A549 (cell line): ENCODE data around the gene TFE3. TPM values are rescaled to one million over a fixed set of nuclear protein-coding genes. Genes with fewer than 3 reads are reported as not detected.

Experiments used
- ATAC-seq, 2 experiments: fragments of 200-7000 bp in 1 of 2; fragments of >200 bp in 1 of 2; cut with Nextera tagmentation in 1 of 2; cut with Tn5 transposase in 1 of 2; 3 replicates each; pipeline versions ENCODE4 v1.8.0 to v1.9.1; 2018 to 2020; ENCODE audit warnings: mild to moderate bottlenecking in 1 of 2, moderate library complexity in 1 of 2
- CTCF ChIA-PET: fragments of 300-600 bp; sonication (Branson Sonifier 250); formaldehyde crosslinking; extraction: SDS; loops from one replicate; lab custom pipeline; 2021; ENCODE audit warnings: antibody characterized with exemption, inconsistent platforms; lab: Yijun Ruan, JAX
- POLR2A ChIA-PET: fragments of 350-600 bp; formaldehyde crosslinking; extraction: SDS; loops from one replicate; lab custom pipeline; 2021; ENCODE audit warnings: antibody characterized with exemption, inconsistent platforms; lab: Yijun Ruan, JAX
- DNase-seq, 2 experiments: peaks; one replicate each; pipeline versions ENCODE4 v3.0.0 to v3.0.0-alpha.2; 2011 to 2016; ENCODE audit warnings: low read depth in 1 of 2, low spot score in 1 of 2
- FAIRE-seq: peaks from 2 replicates; lab custom pipeline; 2011; peaks lifted over from hg19 to GRCh38; lab: Jason Lieb, UNC
- H3K27ac ChIP-seq, 2 experiments: fragments of >200 bp; sonication (Bioruptor Twin); formaldehyde crosslinking; 3 replicates each; pipeline ENCODE4 v1.5.1; 2016 to 2017
- H3K4me1 ChIP-seq: fragments of >200 bp; sonication (Bioruptor Twin); formaldehyde crosslinking; 3 replicates; pipeline ENCODE4 v1.6.1; 2016
- H3K4me2 ChIP-seq: fragments of >200 bp; sonication (Bioruptor Twin); formaldehyde crosslinking; 3 replicates; pipeline ENCODE4 v1.6.1; 2016
- H3K4me3 ChIP-seq: fragments of >200 bp; sonication (Bioruptor Twin); formaldehyde crosslinking; 3 replicates; pipeline ENCODE4 v1.5.1; 2016
- H3K9me3 ChIP-seq: fragments of >200 bp; sonication (Bioruptor Twin); formaldehyde crosslinking; 3 replicates; pipeline ENCODE4 v1.6.1; 2016
- BHLHE40 ChIP-seq: IDR thresholded peaks from 2 replicates; pipeline ENCODE4 v1.6.1; 2012; ENCODE audit warnings: low read depth, low read length, inconsistent platforms
- CBX8 ChIP-seq: fragments of 200-600 bp; sonication (generic); IDR thresholded peaks from 2 replicates; pipeline ENCODE4 v1.6.1; 2016
- CEBPB ChIP-seq, 2 experiments: fragments of >200 bp in 1 of 2; sonication (Bioruptor Twin) in 1 of 2; formaldehyde crosslinking in 1 of 2; IDR thresholded peaks; 2 replicates each; pipeline ENCODE4 v1.6.1; 2012 to 2016
- CHD2 ChIP-seq: fragments of 150-350 bp; IDR thresholded peaks from 2 replicates; pipeline ENCODE4 v1.6.1; 2014; ENCODE audit warnings: low read length; ENCODE audit not compliant: partially characterized antibody
- CHD4 ChIP-seq: fragments of 200-600 bp; sonication (generic); IDR thresholded peaks from 2 replicates; pipeline ENCODE4 v1.6.1; 2016; ENCODE audit warnings: antibody characterized with exemption, mild to moderate bottlenecking, borderline replicate concordance
- EP300 ChIP-seq, 2 experiments: fragments of >200 bp; sonication (Bioruptor Twin); formaldehyde crosslinking; IDR thresholded peaks; 2 replicates in 1 of 2; 3 replicates in 1 of 2; pipeline ENCODE4 v1.6.1; 2016 to 2017
- ESRRA ChIP-seq: fragments of 150-350 bp; IDR thresholded peaks from 2 replicates; pipeline ENCODE4 v1.6.1; 2014; ENCODE audit warnings: mild to moderate bottlenecking, low read length, borderline replicate concordance
- FOXS1 ChIP-seq: fragments of 250-450 bp; sonication (Bioruptor Pico); IDR thresholded peaks from 2 replicates; pipeline ENCODE4 v1.5.0; 2020; ENCODE audit warnings: mild to moderate bottlenecking, moderate library complexity
- HDAC2 ChIP-seq: fragments of 200-600 bp; sonication (generic); IDR thresholded peaks from 2 replicates; pipeline ENCODE4 v1.6.1; 2016
- JUN ChIP-seq, 2 experiments: fragments of >200 bp; sonication (Bioruptor Twin); formaldehyde crosslinking; IDR thresholded peaks; 2 replicates in 1 of 2; 3 replicates in 1 of 2; pipeline ENCODE4 v1.6.1; 2016 to 2017
- JUNB ChIP-seq: fragments of >200 bp; sonication (Bioruptor Twin); formaldehyde crosslinking; IDR thresholded peaks from 2 replicates; pipeline ENCODE4 v1.6.1; 2016
- KDM5A ChIP-seq: fragments of 200-600 bp; sonication (generic); IDR thresholded peaks from 2 replicates; pipeline ENCODE4 v1.6.1; 2016; ENCODE audit warnings: antibody characterized with exemption, mild to moderate bottlenecking
- MAZ ChIP-seq: fragments of 150-350 bp; IDR thresholded peaks from 2 replicates; pipeline ENCODE4 v1.6.1; 2014; ENCODE audit warnings: antibody characterized with exemption, low read depth, low read length, borderline replicate concordance
- NFE2L2 ChIP-seq: fragments of 150-350 bp; conservative IDR thresholded peaks from 2 replicates; pipeline ENCODE4 v1.6.1; 2014; ENCODE audit warnings: low read length
- PBX3 ChIP-seq: IDR thresholded peaks from 2 replicates; pipeline ENCODE4 v1.6.1; 2012
- POLR2A ChIP-seq: IDR thresholded peaks from 2 replicates; pipeline ENCODE4 v1.6.1; 2012; ENCODE audit warnings: mild to moderate bottlenecking, low read length
- RNF2 ChIP-seq: fragments of 200-600 bp; sonication (generic); IDR thresholded peaks from 2 replicates; pipeline ENCODE4 v1.6.1; 2016; ENCODE audit warnings: low read depth, mild to moderate bottlenecking, antibody characterized with exemption, moderate library complexity, borderline replicate concordance
- SMC3 ChIP-seq: fragments of >200 bp; sonication (Bioruptor Twin); formaldehyde crosslinking; IDR thresholded peaks from 3 replicates; pipeline ENCODE4 v1.6.1; 2018; ENCODE audit warnings: inconsistent platforms
- TFCP2L1 ChIP-seq: fragments of 250-450 bp; sonication (Bioruptor Pico); IDR thresholded peaks from 2 replicates; pipeline ENCODE4 v1.5.0; 2021; ENCODE audit warnings: mild to moderate bottlenecking
- ZC3H11A ChIP-seq: fragments of 450-650 bp; IDR thresholded peaks from 2 replicates; pipeline ENCODE4 v1.6.1; 2014; ENCODE audit warnings: antibody characterized with exemption, mild to moderate bottlenecking
- ZSCAN20 ChIP-seq: fragments of 250-450 bp; sonication (Bioruptor Pico); IDR thresholded peaks from 2 replicates; pipeline ENCODE4 v1.8.0; 2022; ENCODE audit warnings: mild to moderate bottlenecking, moderate library complexity
- WGBS: methylation state at CpG from one replicate; pipeline ENCODE4 v1.1.6; 2017; ENCODE audit errors: missing lambda C conversion rate; 5-methylcytosine and 5-hydroxymethylcytosine counted together
- polyA plus RNA-seq, 4 experiments: library from polyadenylated mRNA; depleted of rRNA in 3 of 4; stranded (reverse); fragments of >200 nt; fragmentation: RNase III in 1 of 4; extraction: RNeasy Plus Mini Kit Qiagen cat#74134 plus additional on column Dnase treatment in 1 of 4; gene quantifications; 2 replicates in 3 of 4; 3 replicates in 1 of 4; pipeline ENCODE4 v1.2.3, GENCODE V29; 2011 to 2017
- TF ChIP-seq, protein P1 (sequence below): fragments of >200 bp; sonication (Bioruptor Twin); formaldehyde crosslinking; IDR thresholded peaks from 3 replicates; pipeline ENCODE4 v1.6.1; 2016
- TF ChIP-seq, protein P2 (sequence below): fragments of 150-350 bp; IDR thresholded peaks from 2 replicates; pipeline ENCODE4 v1.6.1; 2014; ENCODE audit warnings: low read depth, mild to moderate bottlenecking, low read length
- TF ChIP-seq, protein P3 (sequence below): fragments of 250-450 bp; sonication (Bioruptor Pico); IDR thresholded peaks from 2 replicates; pipeline ENCODE4 v1.5.0; 2020; ENCODE audit warnings: low read depth, mild to moderate bottlenecking, moderate library complexity

Gene TFE3
- polyA plus RNA-seq, 2 of the 4 experiments (the other 2 are of a cell fraction), result 16.1 to 56.3 TPM

- WGBS, result 90% methylated on average over 11 of the region's 11 CpGs
- POLR2A ChIA-PET, result no interaction called here
- ATAC-seq, result no peak
- peaks cover 8% of the 10 kb centered on the region; the same call in 2 of the 3 replicates for H3K4me1 ChIP-seq
- CTCF ChIA-PET, result interaction anchor here (1.0 kb wide), 1 partner anchor 25 kb away, joined by 4 read pairs; no protein-coding TSS in a partner anchor
- H3K9me3 ChIP-seq, result no peaks in the 10 kb centered on the region
- no peak overlapping the region for H3K27ac ChIP-seq
- no peak for DNase-seq
- TF ChIP-seq BHLHE40, result no peak
- no peak for TF ChIP-seq ZSCAN20 (CRISPR knock-in tag)
- TF ChIP-seq JUN (IDR thresholded peaks at IDR 0.05), result no peak
- no peak for TF ChIP-seq SMC3
- TF ChIP-seq ESRRA, result no peak
- TF ChIP-seq, protein P1, sequence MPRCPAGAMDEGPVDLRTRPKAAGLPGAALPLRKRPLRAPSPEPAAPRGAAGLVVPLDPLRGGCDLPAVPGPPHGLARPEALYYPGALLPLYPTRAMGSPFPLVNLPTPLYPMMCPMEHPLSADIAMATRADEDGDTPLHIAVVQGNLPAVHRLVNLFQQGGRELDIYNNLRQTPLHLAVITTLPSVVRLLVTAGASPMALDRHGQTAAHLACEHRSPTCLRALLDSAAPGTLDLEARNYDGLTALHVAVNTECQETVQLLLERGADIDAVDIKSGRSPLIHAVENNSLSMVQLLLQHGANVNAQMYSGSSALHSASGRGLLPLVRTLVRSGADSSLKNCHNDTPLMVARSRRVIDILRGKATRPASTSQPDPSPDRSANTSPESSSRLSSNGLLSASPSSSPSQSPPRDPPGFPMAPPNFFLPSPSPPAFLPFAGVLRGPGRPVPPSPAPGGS, result no peak
- no peak for TF ChIP-seq FOXS1 (CRISPR knock-in tag)
- no peak for TF ChIP-seq TFCP2L1 (CRISPR knock-in tag)
- no peak for TF ChIP-seq RNF2
- TF ChIP-seq ZC3H11A, result no peak
- TF ChIP-seq, protein P2, sequence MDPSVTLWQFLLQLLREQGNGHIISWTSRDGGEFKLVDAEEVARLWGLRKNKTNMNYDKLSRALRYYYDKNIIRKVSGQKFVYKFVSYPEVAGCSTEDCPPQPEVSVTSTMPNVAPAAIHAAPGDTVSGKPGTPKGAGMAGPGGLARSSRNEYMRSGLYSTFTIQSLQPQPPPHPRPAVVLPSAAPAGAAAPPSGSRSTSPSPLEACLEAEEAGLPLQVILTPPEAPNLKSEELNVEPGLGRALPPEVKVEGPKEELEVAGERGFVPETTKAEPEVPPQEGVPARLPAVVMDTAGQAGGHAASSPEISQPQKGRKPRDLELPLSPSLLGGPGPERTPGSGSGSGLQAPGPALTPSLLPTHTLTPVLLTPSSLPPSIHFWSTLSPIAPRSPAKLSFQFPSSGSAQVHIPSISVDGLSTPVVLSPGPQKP, result no peak
- TF ChIP-seq CHD4, result no peak
- no peak for TF ChIP-seq CHD2
- no peak for TF ChIP-seq NFE2L2
- no peak for TF ChIP-seq HDAC2
- TF ChIP-seq POLR2A, result no peak
- TF ChIP-seq PBX3, result no peak
- TF ChIP-seq CEBPB (IDR thresholded peaks at IDR 0.05), result no peak
- TF ChIP-seq, protein P3, sequence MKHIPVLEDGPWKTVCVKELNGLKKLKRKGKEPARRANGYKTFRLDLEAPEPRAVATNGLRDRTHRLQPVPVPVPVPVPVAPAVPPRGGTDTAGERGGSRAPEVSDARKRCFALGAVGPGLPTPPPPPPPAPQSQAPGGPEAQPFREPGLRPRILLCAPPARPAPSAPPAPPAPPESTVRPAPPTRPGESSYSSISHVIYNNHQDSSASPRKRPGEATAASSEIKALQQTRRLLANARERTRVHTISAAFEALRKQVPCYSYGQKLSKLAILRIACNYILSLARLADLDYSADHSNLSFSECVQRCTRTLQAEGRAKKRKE (CRISPR knock-in tag), result no peak
- no peak overlapping the region for H3K4me2 ChIP-seq
- FAIRE-seq, result no peak
- H3K4me3 ChIP-seq, result no peak overlapping the region
Observed at GRCh38 chrX:49069038-49069437, 25.9 kb upstream of the TFE3 start.

- no peaks in the 10 kb centered on the region for H3K9me3 ChIP-seq
- FAIRE-seq, result no peak
- H3K27ac ChIP-seq, result no peak overlapping the region
- CTCF ChIA-PET, result no interaction called here
- no peak overlapping the region for H3K4me2 ChIP-seq
- H3K4me1 ChIP-seq, result peaks cover 1% of the 10 kb centered on the region; the same call in 1 of the 3 replicates
- TF ChIP-seq EP300 (IDR thresholded peaks at IDR 0.05), result no peak
- no peak for TF ChIP-seq CHD2
- TF ChIP-seq KDM5A, result no peak
- no peak for TF ChIP-seq CBX8
- TF ChIP-seq MAZ, result no peak
- TF ChIP-seq JUNB, result no peak
- TF ChIP-seq PBX3, result no peak
- POLR2A ChIA-PET, result no interaction called here
- no peak for DNase-seq
- 95% methylated on average over 4 of the region's 41 CpGs for WGBS
- ATAC-seq, result no peak
- H3K4me3 ChIP-seq, result no peak overlapping the region
Observed at GRCh38 chrX:49067285-49068120, 24.3 kb upstream of the TFE3 start.
